K562 (cell line): ENCODE data around the gene GRXCR1. TPM values are rescaled to one million over a fixed set of nuclear protein-coding genes. Genes with fewer than 3 reads are reported as not detected.

Experiments used
- ATAC-seq: fragments of 200-7000 bp; cut with Tn5 transposase; 3 replicates; pipeline ENCODE4 v1.9.1; 2020; ENCODE audit warnings: moderate library complexity
- BruUV-seq: library from RNA; stranded (reverse); fragments of 400-500 nt; replicated peaks from 2 replicates; lab custom pipeline; 2021; lab: Mats Ljungman, UMichigan
- CTCF ChIA-PET: fragments of 300-600 bp; formaldehyde crosslinking; extraction: SDS; loops from one replicate; lab custom pipeline; 2021; ENCODE audit warnings: low intra/inter-chr PET ratio; lab: Yijun Ruan, JAX
- POLR2A ChIA-PET: fragments of 300-600, 350-650 bp; sonication (Branson Sonifier 250); formaldehyde crosslinking; extraction: SDS; loops from one replicate; lab custom pipeline; 2021; ENCODE audit warnings: antibody characterized with exemption, inconsistent platforms; lab: Yijun Ruan, JAX
- DNase-seq, 4 experiments: peaks; one replicate each; pipeline versions ENCODE4 v3.0.0 to v3.0.0-alpha.2; 2011 to 2018; ENCODE audit warnings: low spot score in 3 of 4, mixed read lengths in 3 of 4; ENCODE audit errors: extremely low read depth in 1 of 4
- FAIRE-seq: peaks from 2 replicates; lab custom pipeline; 2011; peaks lifted over from hg19 to GRCh38; lab: Jason Lieb, UNC
- H2AFZ ChIP-seq: 2 replicates; pipeline ENCODE4 v1.6.0; 2011; ENCODE audit warnings: low read depth, low read length, control low read depth, inconsistent platforms
- H3K27ac ChIP-seq: fragments of 200-600 bp; 3 replicates; pipeline ENCODE4 v1.8.0; 2011; ENCODE audit warnings: low read depth, mild to moderate bottlenecking, control low read depth, inconsistent platforms, low read length, moderate library complexity, mixed read lengths; ENCODE audit errors: extremely low read depth
- H3K27me3 ChIP-seq, 2 experiments: fragments of 300-600 bp in 1 of 2; 2 replicates in 1 of 2; 3 replicates in 1 of 2; pipeline versions ENCODE4 v1.6.0 to v1.8.0; 2011; ENCODE audit warnings: inconsistent platforms in 2 of 2, low read length in 2 of 2, mild to moderate bottlenecking in 1 of 2, mixed read lengths in 1 of 2, moderate library complexity in 1 of 2; ENCODE audit not compliant: control insufficient read depth in 2 of 2, insufficient read depth in 2 of 2
- H3K36me3 ChIP-seq: fragments of 300-600 bp; 3 replicates; pipeline ENCODE4 v1.8.0; 2011; ENCODE audit warnings: mild to moderate bottlenecking, low read length, inconsistent platforms; ENCODE audit not compliant: control insufficient read depth, insufficient read depth
- H3K4me1 ChIP-seq, 2 experiments: fragments of 200-600 bp in 1 of 2; replicated peaks in 1 of 2; 2 replicates in 1 of 2; 3 replicates in 1 of 2; pipeline versions ENCODE4 v1.5.1 to v1.8.0; 2011; ENCODE audit warnings: inconsistent platforms in 2 of 2, low read length in 2 of 2, mild to moderate bottlenecking in 1 of 2, mixed read lengths in 1 of 2, moderate library complexity in 1 of 2; ENCODE audit not compliant: control insufficient read depth in 2 of 2, insufficient read depth in 2 of 2
- H3K4me2 ChIP-seq: 2 replicates; pipeline ENCODE4 v1.6.1; 2011; ENCODE audit warnings: low read length, control low read depth, inconsistent platforms, mixed read lengths; ENCODE audit not compliant: insufficient read depth
- H3K4me3 ChIP-seq: fragments of 200-600 bp; sonication (generic), shearing (Covaris generic); 2 replicates; pipeline ENCODE4 v1.5.1; 2016; ENCODE audit warnings: control low read depth, inconsistent platforms
- H3K79me2 ChIP-seq: fragments of 200-600 bp; 3 replicates; pipeline ENCODE4 v1.8.0; 2011; ENCODE audit warnings: low read length, inconsistent platforms; ENCODE audit not compliant: control insufficient read depth, insufficient read depth
- H3K9ac ChIP-seq, 2 experiments: 2 replicates each; pipeline versions ENCODE4 v1.6.0 to v1.6.1; 2011; ENCODE audit warnings: low read depth in 2 of 2, low read length in 2 of 2, control low read depth in 1 of 2, inconsistent platforms in 1 of 2, mild to moderate bottlenecking in 1 of 2, mixed read lengths in 1 of 2; ENCODE audit not compliant: insufficient read depth in 1 of 2
- H3K9me1 ChIP-seq: one replicate; pipeline ENCODE4 v1.6.0; 2011; ENCODE audit warnings: inconsistent platforms, mild to moderate bottlenecking, low read length, moderate library complexity; ENCODE audit not compliant: control insufficient read depth, insufficient read depth
- H3K9me3 ChIP-seq: replicated peaks from 2 replicates; pipeline ENCODE4 v1.5.1; 2011; ENCODE audit warnings: low read depth, low read length, inconsistent platforms; ENCODE audit not compliant: control insufficient read depth, insufficient read depth
- H4K20me1 ChIP-seq: replicated peaks from 2 replicates; pipeline ENCODE4 v1.6.1; 2011; ENCODE audit warnings: low read length, inconsistent platforms, mixed read lengths; ENCODE audit not compliant: control insufficient read depth, insufficient read depth
- BMI1 ChIP-seq: fragments of 150-350 bp; IDR thresholded peaks from 2 replicates; pipeline ENCODE4 v1.6.1; 2014; ENCODE audit warnings: low read length
- BRCA1 ChIP-seq, 2 experiments: fragments of 450-650 bp in 1 of 2; sonication (generic) in 1 of 2; formaldehyde crosslinking in 1 of 2; IDR thresholded peaks; 2 replicates each; pipeline versions ENCODE4 v1.5.0 to v1.6.1; 2017 to 2020; ENCODE audit warnings: mild to moderate bottlenecking in 1 of 2, missing genetic modification reagents in 1 of 2
- C11orf30 ChIP-seq: fragments of 450-650 bp; IDR thresholded peaks from 2 replicates; pipeline ENCODE4 v1.6.1; 2016; ENCODE audit warnings: low read depth, mild to moderate bottlenecking
- GTF2F1 ChIP-seq: IDR thresholded peaks from 2 replicates; pipeline ENCODE4 v1.6.1; 2011; ENCODE audit warnings: low read depth, low read length, improper control_type of control experiment
- MAZ ChIP-seq, 2 experiments: fragments of 450-650 bp in 1 of 2; sonication (generic) in 1 of 2; formaldehyde crosslinking; IDR thresholded peaks in 1 of 2; conservative IDR thresholded peaks in 1 of 2; 2 replicates each; pipeline versions ENCODE4 v1.4.0 to v1.5.0; 2020; ENCODE audit warnings: mild to moderate bottlenecking in 1 of 2, missing genetic modification reagents in 1 of 2
- POLR2A ChIP-seq: fragments of 450-650 bp; conservative IDR thresholded peaks from 2 replicates; pipeline ENCODE4 v1.6.1; 2016
- RAD21 ChIP-seq, 2 experiments: fragments of 250-450 bp in 1 of 2; fragments of 450-650 bp in 1 of 2; sonication (Bioruptor Pico) in 1 of 2; formaldehyde crosslinking in 1 of 2; IDR thresholded peaks in 1 of 2; conservative IDR thresholded peaks in 1 of 2; 2 replicates each; pipeline versions ENCODE4 v1.4.0 to v1.8.0; 2020 to 2022; ENCODE audit warnings: mild to moderate bottlenecking in 2 of 2, moderate library complexity in 1 of 2
- ZNF224 ChIP-seq: sonication (generic); formaldehyde crosslinking; IDR thresholded peaks from 2 replicates; pipeline ENCODE4 v1.8.0; 2022; ENCODE audit warnings: mild to moderate bottlenecking, missing genetic modification reagents
- ZNF263 ChIP-seq: sonication (generic); formaldehyde crosslinking; IDR thresholded peaks from 2 replicates; pipeline ENCODE4 v1.8.0; 2022; ENCODE audit warnings: mild to moderate bottlenecking, missing genetic modification reagents, borderline replicate concordance
- ZNF561 ChIP-seq: fragments of 450-650 bp; formaldehyde crosslinking; conservative IDR thresholded peaks from 2 replicates; pipeline ENCODE4 v1.4.0; 2020; ENCODE audit warnings: mild to moderate bottlenecking, moderate library complexity
- WGBS: fragments of 100-300 bp; shearing (Covaris generic); methylation state at CpG from one replicate; pipeline ENCODE4 v1.1.6; 2016; ENCODE audit warnings: low coverage, mixed read lengths; ENCODE audit not compliant: insufficient coverage; ENCODE audit errors: missing lambda C conversion rate; 5-methylcytosine and 5-hydroxymethylcytosine counted together
- in situ Hi-C: fragments of 300-500 bp; cut with MboI; formaldehyde crosslinking; loops from 4 replicates; pipeline ENCODE4 v1.15.0; 2018; ENCODE audit warnings: inconsistent platforms, mixed read lengths
- intact Hi-C: fragments of 100-400 bp; cut with micrococcal nuclease; formaldehyde crosslinking; loops from 2 replicates; pipeline ENCODE4 v1.14.2; 2022
- polyA plus RNA-seq, 8 experiments: library from polyadenylated mRNA; depleted of rRNA in 4 of 8; stranded (reverse) in 5 of 8; unstranded in 3 of 8; fragments of >200 nt; fragmentation: Nextera tagmentation in 2 of 8; fragmentation: Illumina TruSeq in 1 of 8; extraction: Ambion mirVana in 2 of 8; extraction: Trizol in 1 of 8; gene quantifications; 2 replicates each; pipeline versions ENCODE4 v1.2.1 to v1.2.3, GENCODE V29; 2011 to 2014; ENCODE audit warnings: inconsistent platforms in 1 of 8, missing spikeins in 1 of 8
- total RNA-seq, 7 experiments: library from RNA; depleted of rRNA in 6 of 7; stranded (reverse); fragments of >200 nt in 6 of 7; fragmentation: Illumina TruSeq in 2 of 7; extraction: Trizol in 2 of 7; gene quantifications; 2 replicates each; pipeline versions ENCODE4 v1.2.1 to v1.2.3, GENCODE V29; 2011 to 2021; ENCODE audit warnings: low replicate concordance in 1 of 7
- TF ChIP-seq, protein P1 (sequence below), 2 experiments: fragments of 450-650 bp; conservative IDR thresholded peaks; 2 replicates each; pipeline ENCODE4 v1.6.1; 2017; ENCODE audit warnings: mild to moderate bottlenecking in 2 of 2, moderate library complexity in 2 of 2
- TF ChIP-seq, protein P2 (sequence below): fragments of 250-450 bp; sonication (Bioruptor Pico); IDR thresholded peaks from 2 replicates; pipeline ENCODE4 v1.5.0; 2020; ENCODE audit warnings: mild to moderate bottlenecking
- TF ChIP-seq, protein P3 (sequence below): fragments of 250-450 bp; sonication (Bioruptor Pico); IDR thresholded peaks from 2 replicates; pipeline ENCODE4 v1.9.0; 2021; ENCODE audit warnings: mild to moderate bottlenecking, inconsistent platforms
- TF ChIP-seq, protein P4 (sequence below): fragments of 250-450 bp; sonication (Bioruptor Pico); IDR thresholded peaks from 2 replicates; pipeline ENCODE4 v1.8.0; 2021; ENCODE audit warnings: moderate library complexity, mild to moderate bottlenecking, inconsistent platforms

Gene GRXCR1
- total and polyA plus RNA-seq, 9 of the 15 experiments (the other 6 are each of a cell fraction or from before 2014, with no cell fraction given): not detected

DNA sequence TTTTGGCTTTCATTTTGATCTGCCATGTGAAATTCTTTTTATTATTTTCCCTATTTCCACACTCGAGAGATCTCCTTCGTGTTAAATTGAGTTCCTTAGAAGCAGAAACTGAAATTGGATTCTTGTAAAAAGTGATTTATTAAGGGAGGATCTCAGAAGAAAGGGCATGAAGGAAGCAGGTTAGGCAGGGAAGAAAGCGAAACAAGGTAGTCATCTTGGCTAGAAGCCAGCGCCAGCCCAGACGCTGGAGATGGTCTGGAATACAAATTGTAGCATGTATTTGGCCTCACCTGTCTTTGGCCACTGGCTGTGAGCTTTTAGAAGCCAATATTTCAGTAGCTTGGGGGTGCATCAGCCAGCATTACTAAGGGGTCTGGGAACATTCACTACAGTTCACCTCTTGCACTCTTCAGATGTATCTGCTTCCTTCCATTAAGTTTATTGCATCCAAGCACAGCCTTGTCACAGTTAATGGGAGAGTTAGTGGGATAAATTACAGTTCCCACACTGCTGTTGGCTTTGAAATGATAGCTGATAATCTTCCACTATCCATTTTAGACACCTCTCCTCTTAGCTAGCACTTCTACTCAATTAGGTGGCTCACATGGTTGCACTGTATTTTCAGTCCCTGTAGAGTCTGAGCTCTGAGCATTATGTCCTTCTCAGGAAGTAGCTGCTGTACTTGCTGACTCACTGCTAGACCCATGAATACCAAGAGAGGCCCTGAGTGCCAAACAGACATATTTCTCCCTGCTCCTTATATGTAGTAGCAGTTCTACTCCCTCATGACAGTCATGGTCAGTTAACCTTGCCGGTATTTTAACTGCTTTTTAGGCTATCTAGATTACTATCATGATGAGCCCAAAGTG lies 14.6 kb downstream of the GRXCR1 start:
- no peak overlapping the region for H3K4me2 ChIP-seq
- FAIRE-seq: no peak
- DNase-seq: no peak

More for the DNA sequence above, 14.6 kb downstream of the GRXCR1 start:
- no peaks in the 10 kb centered on the region for H4K20me1 ChIP-seq
- H3K27ac ChIP-seq: no peak overlapping the region
- no peaks in the 10 kb centered on the region for H3K9me3 ChIP-seq
- ChIA-PET CTCF (no interaction called here), POLR2A (no interaction called here)
- no peaks in the 10 kb centered on the region for H3K27me3 ChIP-seq
- no peak for ATAC-seq
- TF ChIP-seq GTF2F1: no peak
- no peak for TF ChIP-seq RAD21 (CRISPR knock-in tag; conservative IDR thresholded peaks at IDR 0.05 in 1 of 2, IDR thresholded peaks at IDR 0.05 in 1 of 2)
- TF ChIP-seq, protein P1, sequence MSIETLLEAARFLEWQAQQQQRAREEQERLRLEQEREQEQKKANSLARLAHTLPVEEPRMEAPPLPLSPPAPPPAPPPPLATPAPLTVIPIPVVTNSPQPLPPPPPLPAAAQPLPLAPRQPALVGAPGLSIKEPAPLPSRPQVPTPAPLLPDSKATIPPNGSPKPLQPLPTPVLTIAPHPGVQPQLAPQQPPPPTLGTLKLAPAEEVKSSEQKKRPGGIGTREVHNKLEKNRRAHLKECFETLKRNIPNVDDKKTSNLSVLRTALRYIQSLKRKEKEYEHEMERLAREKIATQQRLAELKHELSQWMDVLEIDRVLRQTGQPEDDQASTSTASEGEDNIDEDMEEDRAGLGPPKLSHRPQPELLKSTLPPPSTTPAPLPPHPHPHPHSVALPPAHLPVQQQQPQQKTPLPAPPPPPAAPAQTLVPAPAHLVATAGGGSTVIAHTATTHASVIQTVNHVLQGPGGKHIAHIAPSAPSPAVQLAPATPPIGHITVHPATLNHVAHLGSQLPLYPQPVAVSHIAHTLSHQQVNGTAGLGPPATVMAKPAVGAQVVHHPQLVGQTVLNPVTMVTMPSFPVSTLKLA (conservative IDR thresholded peaks at IDR 0.05): no peak
- TF ChIP-seq BMI1: no peak
- TF ChIP-seq, protein P2, sequence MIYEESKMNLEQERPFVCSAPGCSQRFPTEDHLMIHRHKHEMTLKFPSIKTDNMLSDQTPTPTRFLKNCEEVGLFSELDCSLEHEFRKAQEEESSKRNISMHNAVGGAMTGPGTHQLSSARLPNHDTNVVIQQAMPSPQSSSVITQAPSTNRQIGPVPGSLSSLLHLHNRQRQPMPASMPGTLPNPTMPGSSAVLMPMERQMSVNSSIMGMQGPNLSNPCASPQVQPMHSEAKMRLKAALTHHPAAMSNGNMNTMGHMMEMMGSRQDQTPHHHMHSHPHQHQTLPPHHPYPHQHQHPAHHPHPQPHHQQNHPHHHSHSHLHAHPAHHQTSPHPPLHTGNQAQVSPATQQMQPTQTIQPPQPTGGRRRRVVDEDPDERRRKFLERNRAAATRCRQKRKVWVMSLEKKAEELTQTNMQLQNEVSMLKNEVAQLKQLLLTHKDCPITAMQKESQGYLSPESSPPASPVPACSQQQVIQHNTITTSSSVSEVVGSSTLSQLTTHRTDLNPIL (CRISPR knock-in tag): no peak
- no peak for TF ChIP-seq ZNF263 (CRISPR knock-in tag)
- TF ChIP-seq, protein P3, sequence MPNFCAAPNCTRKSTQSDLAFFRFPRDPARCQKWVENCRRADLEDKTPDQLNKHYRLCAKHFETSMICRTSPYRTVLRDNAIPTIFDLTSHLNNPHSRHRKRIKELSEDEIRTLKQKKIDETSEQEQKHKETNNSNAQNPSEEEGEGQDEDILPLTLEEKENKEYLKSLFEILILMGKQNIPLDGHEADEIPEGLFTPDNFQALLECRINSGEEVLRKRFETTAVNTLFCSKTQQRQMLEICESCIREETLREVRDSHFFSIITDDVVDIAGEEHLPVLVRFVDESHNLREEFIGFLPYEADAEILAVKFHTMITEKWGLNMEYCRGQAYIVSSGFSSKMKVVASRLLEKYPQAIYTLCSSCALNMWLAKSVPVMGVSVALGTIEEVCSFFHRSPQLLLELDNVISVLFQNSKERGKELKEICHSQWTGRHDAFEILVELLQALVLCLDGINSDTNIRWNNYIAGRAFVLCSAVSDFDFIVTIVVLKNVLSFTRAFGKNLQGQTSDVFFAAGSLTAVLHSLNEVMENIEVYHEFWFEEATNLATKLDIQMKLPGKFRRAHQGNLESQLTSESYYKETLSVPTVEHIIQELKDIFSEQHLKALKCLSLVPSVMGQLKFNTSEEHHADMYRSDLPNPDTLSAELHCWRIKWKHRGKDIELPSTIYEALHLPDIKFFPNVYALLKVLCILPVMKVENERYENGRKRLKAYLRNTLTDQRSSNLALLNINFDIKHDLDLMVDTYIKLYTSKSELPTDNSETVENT (CRISPR knock-in tag): no peak
- no peak for TF ChIP-seq MAZ (CRISPR knock-in tag; conservative IDR thresholded peaks at IDR 0.05 in 1 of 2, IDR thresholded peaks at IDR 0.05 in 1 of 2)
- TF ChIP-seq ZNF561 (CRISPR knock-in tag): no peak
- TF ChIP-seq POLR2A: no peak
- TF ChIP-seq, protein P4, sequence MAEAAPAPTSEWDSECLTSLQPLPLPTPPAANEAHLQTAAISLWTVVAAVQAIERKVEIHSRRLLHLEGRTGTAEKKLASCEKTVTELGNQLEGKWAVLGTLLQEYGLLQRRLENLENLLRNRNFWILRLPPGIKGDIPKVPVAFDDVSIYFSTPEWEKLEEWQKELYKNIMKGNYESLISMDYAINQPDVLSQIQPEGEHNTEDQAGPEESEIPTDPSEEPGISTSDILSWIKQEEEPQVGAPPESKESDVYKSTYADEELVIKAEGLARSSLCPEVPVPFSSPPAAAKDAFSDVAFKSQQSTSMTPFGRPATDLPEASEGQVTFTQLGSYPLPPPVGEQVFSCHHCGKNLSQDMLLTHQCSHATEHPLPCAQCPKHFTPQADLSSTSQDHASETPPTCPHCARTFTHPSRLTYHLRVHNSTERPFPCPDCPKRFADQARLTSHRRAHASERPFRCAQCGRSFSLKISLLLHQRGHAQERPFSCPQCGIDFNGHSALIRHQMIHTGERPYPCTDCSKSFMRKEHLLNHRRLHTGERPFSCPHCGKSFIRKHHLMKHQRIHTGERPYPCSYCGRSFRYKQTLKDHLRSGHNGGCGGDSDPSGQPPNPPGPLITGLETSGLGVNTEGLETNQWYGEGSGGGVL (CRISPR knock-in tag): no peak
- TF ChIP-seq BRCA1 (IDR thresholded peaks at IDR 0.05): no peak
- no peak for TF ChIP-seq BRCA1 (CRISPR knock-in tag; IDR thresholded peaks at IDR 0.05)
- TF ChIP-seq C11orf30: no peak
- no peak for TF ChIP-seq ZNF224 (CRISPR knock-in tag)
- no peak overlapping the region for H2AFZ ChIP-seq
- no peaks in the 10 kb centered on the region for H3K36me3 ChIP-seq
- H3K9me1 ChIP-seq: no peaks in the 10 kb centered on the region
- H3K9ac ChIP-seq: no peak overlapping the region
- no TSS peak for BruUV-seq
- H3K4me1 ChIP-seq: no peaks in the 10 kb centered on the region
- no peak overlapping the region for H3K4me3 ChIP-seq
- intact Hi-C loops (no loop called here), in situ Hi-C loops (no loop called here)
- WGBS: 0% methylated on average over 6 of the region's 6 CpGs
- no peaks in the 10 kb centered on the region for H3K79me2 ChIP-seq
